Upper lobe of left lung (tissue), 6 donors: ENCODE data around the gene WDR47. TPM values are rescaled to one million over a fixed set of nuclear protein-coding genes. Genes with fewer than 3 reads are reported as not detected.

ENCODE experiments used
- ATAC-seq, 2 donors: fragments of 200-7000 bp; cut with Tn5 transposase; one replicate each; pipeline ENCODE4 v1.9.1; 2022; ENCODE audit warnings: mild to moderate bottlenecking in 2 of 2, moderate library complexity in 2 of 2; ENCODE audit not compliant: low FRiP score in 2 of 2
- DNase-seq, 2 donors: peaks; one replicate each; pipeline ENCODE4 v3.0.0-alpha.2; 2019 to 2020
- H3K27ac ChIP-seq, 4 donors: fragments of 200-600 bp; sonication (generic); one replicate each; pipeline ENCODE4 v1.5.1; 2016 to 2019
- H3K27me3 ChIP-seq, 4 donors: fragments of 200-600 bp; sonication (generic); one replicate each; pipeline ENCODE4 v1.5.1; 2017 to 2019
- H3K36me3 ChIP-seq, 4 donors: fragments of 200-600 bp; sonication (generic); one replicate each; pipeline ENCODE4 v1.5.1; 2016 to 2019
- H3K4me1 ChIP-seq, 4 donors: fragments of 200-600 bp; sonication (generic); one replicate each; pipeline ENCODE4 v1.5.1; 2018 to 2019
- H3K4me3 ChIP-seq, 4 donors: fragments of 200-600 bp; sonication (generic); one replicate each; pipeline ENCODE4 v1.5.1; 2017 to 2019; ENCODE audit warnings: mild to moderate bottlenecking in 2 of 4, moderate library complexity in 1 of 4
- H3K9me3 ChIP-seq, 4 donors: fragments of 200-600 bp; sonication (generic); one replicate each; pipeline ENCODE4 v1.5.1; 2018 to 2019
- CTCF ChIP-seq, 6 experiments: fragments of 450-650 bp in 4 of 6; fragments of 200-600 bp in 2 of 6; sonication (generic) in 2 of 6; IDR thresholded peaks; one replicate each; pipeline ENCODE4 v1.5.1; 2016 to 2019; ENCODE audit warnings: antibody characterized with exemption in 6 of 6
- EP300 ChIP-seq, 4 donors: sonication (generic); formaldehyde crosslinking; IDR thresholded peaks; one replicate each; pipeline ENCODE4 v1.5.1; 2017; ENCODE audit warnings: antibody characterized with exemption in 4 of 4, control low read depth in 2 of 4
- POLR2A ChIP-seq, 4 donors: fragments of 450-650 bp; IDR thresholded peaks; one replicate each; pipeline ENCODE4 v1.5.1; 2016 to 2017; ENCODE audit warnings: antibody characterized with exemption in 4 of 4, mild to moderate bottlenecking in 2 of 4
- POLR2AphosphoS5 ChIP-seq, 2 donors: sonication (generic); formaldehyde crosslinking; IDR thresholded peaks; one replicate each; pipeline ENCODE4 v1.5.1; 2017; ENCODE audit warnings: antibody characterized with exemption in 2 of 2
- WGBS, 2 donors: methylation state at CpG; one replicate each; pipeline ENCODE4 v1.1.5; 2017 to 2018; 5-methylcytosine and 5-hydroxymethylcytosine counted together
- total RNA-seq, 6 donors: library from RNA; depleted of rRNA in 4 of 6; stranded (reverse); fragments of >200 nt in 4 of 6; gene quantifications; one replicate each; pipeline versions ENCODE4 v1.1.0 to v1.2.1, GENCODE V29; 2016 to 2021
- donor health status: DM: no; HTN: no; CAD: no; lungs with moderate emphysema.
- donor health status: DM: no; HTN: yes; CAD: no; lungs with severe emphysema.

Gene WDR47
- total RNA-seq, 6 donors from 2014 or later, result 5.2 to 21.0 (median 13.9) TPM

DNA sequence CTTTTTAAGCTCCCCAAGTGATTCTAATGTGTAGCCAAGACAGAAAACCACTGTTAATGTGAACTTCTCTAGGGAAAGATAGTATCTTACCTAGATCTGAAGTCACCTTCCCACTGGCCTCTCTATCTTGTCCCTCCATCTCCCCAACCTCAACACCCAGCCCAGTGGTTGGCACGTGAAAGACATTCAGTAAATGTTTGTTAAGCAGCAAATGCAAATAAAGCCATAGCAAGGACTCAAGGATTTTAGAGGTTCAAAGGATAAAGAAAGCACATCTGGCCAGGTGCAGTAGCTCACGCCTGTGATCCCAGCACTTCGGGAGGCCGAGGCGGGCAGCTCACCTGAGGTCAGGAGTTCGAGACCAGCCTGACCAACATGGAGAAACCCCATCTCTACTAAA, 88.5 kb downstream of the WDR47 start:
- peaks cover 0 to 9% (median 2%) of the 10 kb centered on the region in 4 donors for H3K36me3 ChIP-seq
- ATAC-seq, result no peak
- no peaks in the 10 kb centered on the region for H3K9me3 ChIP-seq
- WGBS, 2 donors, result 88 to 89% methylated on average over 6 of the region's 6 CpGs
- no peak for TF ChIP-seq EP300 (IDR thresholded peaks at IDR 0.05)
- no peak for TF ChIP-seq CTCF (IDR thresholded peaks at IDR 0.05)
- no peak for TF ChIP-seq POLR2A (IDR thresholded peaks at IDR 0.05)
- TF ChIP-seq POLR2AphosphoS5 (IDR thresholded peaks at IDR 0.05), result no peak
- peaks cover 8 to 12% (median 10%) of the 10 kb centered on the region in 4 donors for H3K4me1 ChIP-seq
- H3K4me3 ChIP-seq, result no peak overlapping the region
- no peak overlapping the region for H3K27ac ChIP-seq
- H3K27me3 ChIP-seq, result no peaks in the 10 kb centered on the region
- DNase-seq, result no peak

- Histone ChIP-seq H3K4me1 (peaks cover 8 to 13% (median 11%) of the 10 kb centered on the region in 4 donors), H3K36me3 (peaks cover 2 to 13% (median 7%) of the 10 kb centered on the region in 4 donors), H3K27me3 (no peaks in the 10 kb centered on the region), H3K4me3 (no peak overlapping the region), H3K27ac (no peak overlapping the region), H3K9me3 (no peaks in the 10 kb centered on the region)
- no peak for TF ChIP-seq POLR2A (IDR thresholded peaks at IDR 0.05)
- TF ChIP-seq EP300 (IDR thresholded peaks at IDR 0.05), result no peak
- no peak for TF ChIP-seq POLR2AphosphoS5 (IDR thresholded peaks at IDR 0.05)
- no peak for TF ChIP-seq CTCF (IDR thresholded peaks at IDR 0.05)
- ATAC-seq (no peak), DNase-seq (no peak)
- WGBS, 2 donors, result 97 to 100% methylated on average over 3 of the region's 3 CpGs
These were observed 90.7 kb downstream of the WDR47 start for GRCh38 chr1:108951242-108951641.

DNA sequence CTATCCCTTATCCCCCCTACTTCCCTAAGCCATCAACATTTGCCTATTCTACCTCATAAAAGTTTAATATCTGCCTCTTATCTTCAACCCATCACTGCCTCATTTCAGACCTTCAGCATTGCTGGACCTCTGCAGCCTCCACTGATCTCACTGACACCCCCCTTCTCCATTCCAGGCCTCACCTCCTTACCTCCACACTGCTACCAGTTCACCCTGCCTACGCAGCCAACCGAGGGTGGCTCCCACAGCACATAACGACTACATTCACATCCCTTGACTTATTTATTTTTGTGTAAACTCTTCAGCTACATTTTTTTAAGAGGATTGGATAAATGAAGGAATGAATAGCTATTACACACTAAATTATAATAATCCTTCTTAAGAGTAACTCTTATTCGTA, 92.9 kb downstream of the WDR47 start:
- no peak overlapping the region for H3K4me3 ChIP-seq
- TF ChIP-seq CTCF (IDR thresholded peaks at IDR 0.05) (no peak), EP300 (IDR thresholded peaks at IDR 0.05) (no peak), POLR2AphosphoS5 (IDR thresholded peaks at IDR 0.05) (no peak), POLR2A (IDR thresholded peaks at IDR 0.05) (no peak)
- ATAC-seq (no peak), DNase-seq (no peak)
- WGBS, 2 donors, result 85 to 88% methylated on average over 4 of the region's 4 CpGs
- peaks cover 8 to 13% (median 11%) of the 10 kb centered on the region in 4 donors for H3K4me1 ChIP-seq
- no peaks in the 10 kb centered on the region for H3K27me3 ChIP-seq
- no peaks in the 10 kb centered on the region for H3K9me3 ChIP-seq
- peak overlapping the region in 1 of 4 donors; percentile 5 for H3K27ac ChIP-seq
- peaks cover 2 to 30% (median 7%) of the 10 kb centered on the region in 4 donors for H3K36me3 ChIP-seq

GRCh38 chr1:108947871-108948525, 93.9 kb downstream of the WDR47 start:
- DNase-seq (no peak), ATAC-seq (peak in 1 of 2 donors; percentile 31)
- Histone ChIP-seq H3K4me1 (peaks cover 8 to 13% (median 11%) of the 10 kb centered on the region in 4 donors), H3K9me3 (no peaks in the 10 kb centered on the region), H3K36me3 (peaks cover 3 to 37% (median 13%) of the 10 kb centered on the region in 4 donors), H3K4me3 (no peak overlapping the region), H3K27me3 (no peaks in the 10 kb centered on the region), H3K27ac (peak overlapping the region in 2 of 4 donors; percentile 10 to 38)
- WGBS, 2 donors, result 27 to 35% methylated on average over 6 of the region's 6 CpGs
- TF ChIP-seq EP300 (IDR thresholded peaks at IDR 0.05), result no peak
- no peak for TF ChIP-seq POLR2A (IDR thresholded peaks at IDR 0.05)
- TF ChIP-seq POLR2AphosphoS5 (IDR thresholded peaks at IDR 0.05), result no peak
- no peak for TF ChIP-seq CTCF (IDR thresholded peaks at IDR 0.05)

GRCh38 chr1:108936170-108936569, 105.7 kb downstream of the WDR47 start:
- H3K27me3 ChIP-seq, result no peaks in the 10 kb centered on the region
- H3K4me1 ChIP-seq, result no peaks in the 10 kb centered on the region
- peak in 1 of 2 donors; percentile 54 for DNase-seq
- peaks cover 22 to 92% (median 55%) of the 10 kb centered on the region in 4 donors for H3K36me3 ChIP-seq
- H3K4me3 ChIP-seq, result no peak overlapping the region
- no peak for ATAC-seq
- TF ChIP-seq POLR2A (IDR thresholded peaks at IDR 0.05) (no peak), EP300 (IDR thresholded peaks at IDR 0.05) (no peak), CTCF (IDR thresholded peaks at IDR 0.05) (no peak), POLR2AphosphoS5 (IDR thresholded peaks at IDR 0.05) (no peak)
- H3K9me3 ChIP-seq, result no peaks in the 10 kb centered on the region
- no peak overlapping the region for H3K27ac ChIP-seq
- WGBS, 2 donors, result 98% methylated on average over 9 of the region's 9 CpGs
